Loucy (cell line): ENCODE measurements around the gene SMURF1.

ENCODE experiments used
- H2AFZ ChIP-seq: fragments of 200-600 bp; sonication (generic); 2 replicates; pipeline ENCODE4 v1.6.0; 2016; ENCODE audit warnings: antibody characterized with exemption, mild to moderate bottlenecking, low read length, moderate library complexity
- H3F3A ChIP-seq: fragments of 200-600 bp; 2 replicates; pipeline ENCODE4 v1.6.0; 2016; ENCODE audit warnings: antibody characterized with exemption, low read depth, mild to moderate bottlenecking
- H3K27me3 ChIP-seq: fragments of 200-600 bp; sonication (generic); 2 replicates; pipeline ENCODE4 v1.6.1; 2014; ENCODE audit warnings: low read length, mild to moderate bottlenecking; ENCODE audit not compliant: insufficient read depth, poor library complexity, severe bottlenecking
- H3K36me3 ChIP-seq: fragments of 200-600 bp; sonication (generic); 2 replicates; pipeline ENCODE4 v1.6.1; 2016; ENCODE audit warnings: low read length; ENCODE audit not compliant: insufficient read depth
- H3K4me1 ChIP-seq: fragments of 200-600 bp; sonication (generic); 2 replicates; pipeline ENCODE4 v1.5.1; 2014; ENCODE audit warnings: low read length, mild to moderate bottlenecking; ENCODE audit not compliant: insufficient read depth, poor library complexity, severe bottlenecking
- H3K4me2 ChIP-seq: fragments of 200-600 bp; sonication (generic); 2 replicates; pipeline ENCODE4 v1.6.0; 2014; ENCODE audit warnings: antibody characterized with exemption, low read length, low read depth, mild to moderate bottlenecking; ENCODE audit not compliant: poor library complexity, severe bottlenecking
- H3K4me3 ChIP-seq: fragments of 200-600 bp; sonication (generic); 2 replicates; pipeline ENCODE4 v1.5.1; 2014; ENCODE audit warnings: low read length, mild to moderate bottlenecking, mixed read lengths; ENCODE audit not compliant: poor library complexity, severe bottlenecking
- H3K79me2 ChIP-seq: fragments of 200-600 bp; sonication (generic); 2 replicates; pipeline ENCODE4 v1.6.1; 2014; ENCODE audit warnings: low read length; ENCODE audit not compliant: insufficient read depth
- H3K9ac ChIP-seq: fragments of 200-600 bp; sonication (generic); 2 replicates; pipeline ENCODE4 v1.6.0; 2014; ENCODE audit warnings: mild to moderate bottlenecking, low read depth, low read length, moderate library complexity; ENCODE audit not compliant: poor library complexity, severe bottlenecking
- H3K9me2 ChIP-seq: fragments of 200-600 bp; sonication (generic); replicated peaks from 2 replicates; pipeline ENCODE4 v1.6.1; 2016; ENCODE audit warnings: low read depth, low read length, mixed read lengths
- H3K9me3 ChIP-seq: fragments of 200-600 bp; sonication (generic); 2 replicates; pipeline ENCODE4 v1.6.1; 2014; ENCODE audit warnings: mild to moderate bottlenecking, antibody characterized with exemption, low read length, low read depth; ENCODE audit not compliant: insufficient read depth
- H4K20me1 ChIP-seq: fragments of 200-600 bp; sonication (generic); 2 replicates; pipeline ENCODE4 v1.6.0; 2014; ENCODE audit warnings: antibody characterized with exemption, low read length, mild to moderate bottlenecking; ENCODE audit not compliant: insufficient read depth, poor library complexity, severe bottlenecking
- CTCF ChIP-seq: fragments of 200-600 bp; sonication (generic); conservative IDR thresholded peaks from 2 replicates; pipeline ENCODE4 v1.5.1; 2014; ENCODE audit warnings: mild to moderate bottlenecking, antibody characterized with exemption, low read length
- EZH2phosphoT487 ChIP-seq: fragments of 200-600 bp; IDR thresholded peaks from 2 replicates; pipeline ENCODE4 v1.6.1; 2018; ENCODE audit warnings: antibody characterized with exemption, mild to moderate bottlenecking, moderate library complexity, borderline replicate concordance

SMURF1 gene

GRCh38 chr7:99143853-99144672, at the start of gene SMURF1:
Gene SMURF1, minus strand, starts transcription at chr7:99144108. Its CDS starts 328 bp downstream, at chr7:99143780.
- Histone ChIP-seq H3K27me3 (peaks cover 3% of the 10 kb centered on the region), H3K9ac (peak within 1 kb of the TSS; percentile 78), H3K9me3 (no peaks in the 10 kb centered on the region), H3K4me1 (peaks cover 38% of the 10 kb centered on the region), H3K4me2 (peak within 1 kb of the TSS; percentile 76), H3K9me2 (no peaks in the 10 kb centered on the region), H3K79me2 (peaks cover 42% of the 10 kb centered on the region), H3K4me3 (peak within 1 kb of the TSS; percentile 85), H3F3A (peaks cover 12% of the 10 kb centered on the region), H2AFZ (peak within 1 kb of the TSS; percentile 87), H4K20me1 (peaks cover 38% of the 10 kb centered on the region), H3K36me3 (no peaks in the 10 kb centered on the region)
- TF ChIP-seq EZH2phosphoT487 (no peak), CTCF (no peak)

- H3F3A ChIP-seq: no peaks in the 10 kb centered on the region
- TF ChIP-seq CTCF (no peak), EZH2phosphoT487 (no peak)
- no peak overlapping the region for H3K9ac ChIP-seq
- 0 out of 2 replicates have a peak, but pooled peaks cover 4% of the 10 kb centered on the region for H3K9me3 ChIP-seq
- H3K27me3 ChIP-seq: no peaks in the 10 kb centered on the region
- no peaks in the 10 kb centered on the region for H3K36me3 ChIP-seq
- H3K4me2 ChIP-seq: no peak overlapping the region
- no peak overlapping the region for H3K4me3 ChIP-seq
- H3K4me1 ChIP-seq: peaks cover 3% of the 10 kb centered on the region
- H2AFZ ChIP-seq: no peak overlapping the region
- H3K9me2 ChIP-seq: no peaks in the 10 kb centered on the region
- no peaks in the 10 kb centered on the region for H4K20me1 ChIP-seq
- H3K79me2 ChIP-seq: no peaks in the 10 kb centered on the region
Observed at GRCh38 chr7:99191869-99192596, 48.1 kb upstream of the SMURF1 start.

GRCh38 chr7:99190359-99191009, 46.6 kb upstream of the SMURF1 start:
- H2AFZ ChIP-seq: no peak overlapping the region
- no peak overlapping the region for H3K9ac ChIP-seq
- H3K4me1 ChIP-seq: no peaks in the 10 kb centered on the region
- no peaks in the 10 kb centered on the region for H3K9me3 ChIP-seq
- H3K4me2 ChIP-seq: no peak overlapping the region
- H3K9me2 ChIP-seq: no peaks in the 10 kb centered on the region
- no peak overlapping the region for H3K4me3 ChIP-seq
- TF ChIP-seq CTCF (no peak), EZH2phosphoT487 (no peak)
- H4K20me1 ChIP-seq: no peaks in the 10 kb centered on the region
- H3F3A ChIP-seq: no peaks in the 10 kb centered on the region
- H3K79me2 ChIP-seq: no peaks in the 10 kb centered on the region
- H3K27me3 ChIP-seq: no peaks in the 10 kb centered on the region
- H3K36me3 ChIP-seq: no peaks in the 10 kb centered on the region
